HFFc6 (cell line): Measurements from ENCODE around the gene DGCR2. TPM values are rescaled to one million over a fixed set of nuclear protein-coding genes. Genes with fewer than 3 reads are reported as not detected.

Source experiments
- DNase-seq: peaks from one replicate; pipeline ENCODE4 v3.0.0-alpha.2; 2018
- H3K27ac Mint-ChIP-seq: 2 replicates; pipeline ENCODE4 v1.8.0; 2020; ENCODE audit warnings: mild to moderate bottlenecking, mixed read lengths
- H3K27me3 Mint-ChIP-seq: 2 replicates; pipeline ENCODE4 v1.8.0; 2021; ENCODE audit warnings: mild to moderate bottlenecking, moderate library complexity, mixed read lengths; ENCODE audit not compliant: insufficient read depth
- H3K36me3 Mint-ChIP-seq: 2 replicates; pipeline ENCODE4 v1.8.0; 2021; ENCODE audit warnings: low read depth, mixed read lengths
- H3K4me1 Mint-ChIP-seq: 2 replicates; pipeline ENCODE4 v1.8.0; 2020; ENCODE audit warnings: low read depth, mixed read lengths
- H3K4me3 Mint-ChIP-seq: 2 replicates; pipeline ENCODE4 v1.8.0; 2020; ENCODE audit warnings: mild to moderate bottlenecking, moderate library complexity, mixed read lengths
- H3K9me3 Mint-ChIP-seq: 2 replicates; pipeline ENCODE4 v1.8.0; 2020; ENCODE audit warnings: mild to moderate bottlenecking, mixed read lengths
- total RNA-seq, 6 experiments: library from RNA; stranded (reverse); fragmentation: NEBNext Ultra II Directional; extraction: Animal tissue kit (Norgen Biotek cat#: 25700); gene quantifications; 2 replicates in 1 of 6; 3 replicates in 5 of 6; pipeline ENCODE4 v1.2.3, GENCODE V29; 2021
- TF ChIP-seq, protein P1 (sequence below): fragments of 200-600 bp; sonication (generic); IDR thresholded peaks from 2 replicates; pipeline ENCODE4 v1.5.0; 2021; ENCODE audit warnings: antibody characterized with exemption, mild to moderate bottlenecking

Gene DGCR2
- total RNA-seq, 6 experiments from 2014 or later = 46.1 to 57.9 (median 53.7) TPM

DNA sequence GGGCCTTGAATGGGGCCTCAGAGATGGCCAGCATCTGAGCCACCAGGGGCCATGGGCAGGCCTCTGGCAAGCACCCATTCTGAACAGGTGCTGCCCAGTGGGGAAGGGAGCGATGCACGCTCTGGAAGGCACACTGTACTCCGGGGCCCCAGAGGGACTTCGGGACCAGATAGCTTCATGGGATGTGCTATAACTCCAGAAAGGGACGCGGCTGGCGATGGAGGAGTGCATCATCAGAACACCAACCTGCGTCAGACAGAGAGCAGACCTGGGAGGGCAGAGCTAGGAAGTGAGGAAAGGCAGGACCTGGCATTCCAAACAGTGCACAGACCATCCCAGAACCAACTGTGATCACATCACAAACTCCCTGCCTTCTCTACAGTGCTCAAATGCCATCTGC is 16.8 kb downstream of the DGCR2 start:
- no peaks in the 10 kb centered on the region; the same call in 1 of the 2 replicates for H3K36me3 Mint-ChIP-seq
- H3K4me3 Mint-ChIP-seq = no peak overlapping the region
- TF ChIP-seq, protein P1, sequence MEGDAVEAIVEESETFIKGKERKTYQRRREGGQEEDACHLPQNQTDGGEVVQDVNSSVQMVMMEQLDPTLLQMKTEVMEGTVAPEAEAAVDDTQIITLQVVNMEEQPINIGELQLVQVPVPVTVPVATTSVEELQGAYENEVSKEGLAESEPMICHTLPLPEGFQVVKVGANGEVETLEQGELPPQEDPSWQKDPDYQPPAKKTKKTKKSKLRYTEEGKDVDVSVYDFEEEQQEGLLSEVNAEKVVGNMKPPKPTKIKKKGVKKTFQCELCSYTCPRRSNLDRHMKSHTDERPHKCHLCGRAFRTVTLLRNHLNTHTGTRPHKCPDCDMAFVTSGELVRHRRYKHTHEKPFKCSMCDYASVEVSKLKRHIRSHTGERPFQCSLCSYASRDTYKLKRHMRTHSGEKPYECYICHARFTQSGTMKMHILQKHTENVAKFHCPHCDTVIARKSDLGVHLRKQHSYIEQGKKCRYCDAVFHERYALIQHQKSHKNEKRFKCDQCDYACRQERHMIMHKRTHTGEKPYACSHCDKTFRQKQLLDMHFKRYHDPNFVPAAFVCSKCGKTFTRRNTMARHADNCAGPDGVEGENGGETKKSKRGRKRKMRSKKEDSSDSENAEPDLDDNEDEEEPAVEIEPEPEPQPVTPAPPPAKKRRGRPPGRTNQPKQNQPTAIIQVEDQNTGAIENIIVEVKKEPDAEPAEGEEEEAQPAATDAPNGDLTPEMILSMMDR = no peak
- H3K4me1 Mint-ChIP-seq = peaks cover 37% of the 10 kb centered on the region
- H3K27me3 Mint-ChIP-seq = no peaks in the 10 kb centered on the region; the same call in 1 of the 2 replicates
- H3K27ac Mint-ChIP-seq = no peak overlapping the region
- no peaks in the 10 kb centered on the region for H3K9me3 Mint-ChIP-seq
- no peak for DNase-seq

DNA sequence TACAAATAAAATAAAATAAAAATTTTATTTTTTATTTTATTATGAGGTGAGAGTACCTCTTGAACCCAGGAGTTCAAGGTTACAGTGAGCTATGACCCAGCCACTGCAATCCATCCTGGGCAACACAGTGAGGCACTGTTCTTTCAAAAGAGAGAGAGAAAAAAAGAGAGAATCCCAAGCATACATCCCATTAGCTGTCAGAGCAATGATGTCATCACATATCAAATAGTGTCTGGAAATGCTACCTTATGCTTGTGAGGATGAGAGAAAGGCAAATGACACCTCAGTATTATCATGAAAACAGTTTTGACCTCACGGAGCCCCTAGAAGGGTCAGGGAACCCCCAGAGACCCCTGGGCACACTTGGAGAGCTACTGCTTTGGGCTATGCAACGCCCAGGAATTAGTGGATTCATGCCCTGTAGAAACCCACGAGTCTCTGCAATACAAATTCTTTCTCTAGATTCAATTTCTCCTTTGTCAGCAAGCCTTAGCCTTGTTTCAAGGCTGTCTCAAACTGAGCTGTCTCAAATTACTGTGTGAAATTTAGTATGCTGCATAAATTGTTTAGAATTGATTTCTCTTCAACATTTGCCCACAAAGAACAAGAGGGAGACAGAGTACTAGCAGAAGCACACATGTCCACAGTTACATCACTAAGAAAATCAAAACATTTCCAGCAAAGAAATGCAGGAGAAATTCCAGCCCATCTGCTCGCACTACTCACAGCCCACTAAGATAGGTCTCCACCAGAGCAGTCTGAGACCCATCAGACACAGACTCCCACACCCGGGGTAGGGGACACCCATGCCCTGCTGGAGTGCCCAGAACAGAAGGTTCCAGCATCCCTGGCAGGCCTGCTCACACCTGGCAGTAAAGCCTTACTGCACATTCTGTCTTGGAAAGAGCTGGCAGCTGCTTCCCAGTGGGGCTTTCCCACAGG is 18.1 kb downstream of the DGCR2 start:
- DNase-seq = no peak

DNA sequence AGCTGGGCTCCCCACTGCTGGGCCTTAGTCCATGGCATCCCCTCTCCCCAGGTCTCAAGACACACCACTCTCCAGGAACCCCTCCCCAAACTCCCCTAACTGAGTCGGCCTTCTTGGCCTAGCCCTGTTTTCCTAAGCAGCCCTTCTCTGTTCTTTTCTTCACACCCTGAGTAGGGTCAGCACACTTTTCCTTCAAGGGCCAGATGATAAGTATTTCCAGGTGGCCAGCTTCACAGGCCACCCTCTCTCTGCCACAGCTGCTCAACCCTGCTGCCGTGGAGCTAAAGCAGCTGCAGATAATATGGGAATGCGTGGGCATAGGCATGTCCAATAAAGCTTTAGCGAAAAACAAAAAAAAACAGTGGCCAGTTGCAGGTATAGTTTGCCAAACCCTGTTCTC is 24.1 kb downstream of the DGCR2 start:
- H3K27me3 Mint-ChIP-seq = no peaks in the 10 kb centered on the region; the same call in 1 of the 2 replicates
- H3K9me3 Mint-ChIP-seq = no peaks in the 10 kb centered on the region
- H3K27ac Mint-ChIP-seq = peak overlapping the region; percentile 27; the same call in 1 of the 2 replicates
- no peak overlapping the region for H3K4me3 Mint-ChIP-seq
- no peak for DNase-seq
- TF ChIP-seq, protein P1 = no peak
- no peaks in the 10 kb centered on the region; the same call in 1 of the 2 replicates for H3K36me3 Mint-ChIP-seq
- peaks cover 11% of the 10 kb centered on the region for H3K4me1 Mint-ChIP-seq

More for the DNA sequence above, 18.1 kb downstream of the DGCR2 start:
- TF ChIP-seq, protein P1 = no peak
- H3K36me3 Mint-ChIP-seq = no peaks in the 10 kb centered on the region; the same call in 1 of the 2 replicates
- H3K27ac Mint-ChIP-seq = peak overlapping the region; percentile 56; the same call in 1 of the 2 replicates
- no peaks in the 10 kb centered on the region; the same call in 1 of the 2 replicates for H3K27me3 Mint-ChIP-seq
- H3K4me3 Mint-ChIP-seq = no peak overlapping the region
- H3K9me3 Mint-ChIP-seq = no peaks in the 10 kb centered on the region
- peaks cover 31% of the 10 kb centered on the region for H3K4me1 Mint-ChIP-seq

DNA sequence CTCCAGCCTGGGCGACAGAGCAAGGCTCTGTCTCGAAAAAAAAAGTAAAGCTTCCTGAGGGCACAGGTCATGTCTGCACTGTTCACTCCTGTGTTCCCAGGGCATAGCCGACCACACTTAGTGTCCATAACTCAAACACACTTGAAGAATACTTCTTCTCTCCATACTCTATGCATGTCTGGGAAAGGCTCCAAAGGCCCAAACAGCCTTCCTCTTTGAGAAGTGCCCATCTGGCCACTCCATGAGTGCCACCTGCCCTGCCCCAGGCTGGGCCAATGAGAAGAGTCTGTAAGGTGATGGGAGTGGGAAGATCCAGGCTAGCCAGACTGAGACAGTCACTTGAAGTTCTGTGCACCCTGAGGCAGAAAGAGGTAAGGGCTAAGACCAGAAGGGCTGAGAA is 24.7 kb downstream of the DGCR2 start:
- H3K4me3 Mint-ChIP-seq = no peak overlapping the region
- H3K27me3 Mint-ChIP-seq = no peaks in the 10 kb centered on the region; the same call in 1 of the 2 replicates
- peaks cover 15% of the 10 kb centered on the region for H3K4me1 Mint-ChIP-seq
- peak overlapping the region; percentile 9; the same call in 1 of the 2 replicates for H3K27ac Mint-ChIP-seq
- H3K36me3 Mint-ChIP-seq = no peaks in the 10 kb centered on the region; the same call in 1 of the 2 replicates
- no peaks in the 10 kb centered on the region for H3K9me3 Mint-ChIP-seq
- no peak for DNase-seq
- TF ChIP-seq, protein P1 = no peak

DNA sequence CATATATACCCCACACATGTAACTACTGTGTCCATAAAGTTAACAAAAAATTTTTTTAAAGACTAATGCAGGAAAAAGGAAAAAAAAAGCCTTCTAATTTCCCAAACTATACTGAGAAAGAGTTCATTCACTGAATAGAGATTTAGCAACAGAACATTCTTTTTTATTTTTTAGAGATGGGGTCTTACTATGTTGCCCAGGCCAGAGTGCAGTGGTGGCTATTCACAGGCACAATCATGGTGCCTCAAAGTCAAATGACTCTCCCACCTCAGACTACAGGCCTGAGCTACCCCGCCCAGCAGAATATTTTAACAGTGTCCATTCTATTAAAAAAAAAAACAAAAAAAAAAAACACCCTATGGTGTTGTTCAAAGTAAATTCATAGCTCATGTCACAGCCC is 25.7 kb downstream of the DGCR2 start:
- H3K9me3 Mint-ChIP-seq = no peaks in the 10 kb centered on the region
- H3K4me1 Mint-ChIP-seq = peaks cover 16% of the 10 kb centered on the region
- no peak for DNase-seq
- no peaks in the 10 kb centered on the region; the same call in 1 of the 2 replicates for H3K36me3 Mint-ChIP-seq
- H3K4me3 Mint-ChIP-seq = no peak overlapping the region
- no peak overlapping the region for H3K27ac Mint-ChIP-seq
- H3K27me3 Mint-ChIP-seq = no peaks in the 10 kb centered on the region; the same call in 1 of the 2 replicates
- TF ChIP-seq, protein P1 = no peak
